ENCODE measurements around the gene AP1S3. TPM values are rescaled to one million over a fixed set of nuclear protein-coding genes. Genes with fewer than 3 reads are reported as not detected.

AP1S3 gene
- total RNA-seq, 1 donor from 2014 or later = 0.47 TPM

DNA sequence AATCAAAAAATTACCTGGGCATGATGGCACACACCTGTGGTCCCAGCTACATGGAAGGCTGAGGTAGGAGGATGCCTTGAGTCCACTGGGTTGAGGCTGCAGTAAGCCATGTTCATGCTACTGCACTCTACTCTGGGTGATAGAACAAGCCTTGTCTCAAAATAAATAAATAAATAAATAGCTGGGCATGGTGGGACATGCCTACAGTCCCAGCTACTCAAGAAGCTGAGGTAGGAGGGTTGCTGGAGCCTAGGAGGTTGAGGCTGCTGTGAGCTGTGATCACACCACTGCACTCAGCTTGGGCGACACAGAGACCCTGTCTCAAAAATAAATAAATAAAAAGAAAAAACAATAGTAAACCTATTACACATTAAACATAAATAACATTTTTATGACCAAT lies 3.0 kb downstream of the AP1S3 start:
- no peaks in the 10 kb centered on the region for H3K27me3 ChIP-seq (ENCODE audit: low read depth)
- no peaks in the 10 kb centered on the region for H3K9me3 ChIP-seq (replicated peaks)
- H3K36me3 ChIP-seq = no peaks in the 10 kb centered on the region
- no peak overlapping the region for H3K27ac ChIP-seq (replicated peaks)
- H3K4me3 ChIP-seq = no peak overlapping the region
- TF ChIP-seq, protein P1, sequence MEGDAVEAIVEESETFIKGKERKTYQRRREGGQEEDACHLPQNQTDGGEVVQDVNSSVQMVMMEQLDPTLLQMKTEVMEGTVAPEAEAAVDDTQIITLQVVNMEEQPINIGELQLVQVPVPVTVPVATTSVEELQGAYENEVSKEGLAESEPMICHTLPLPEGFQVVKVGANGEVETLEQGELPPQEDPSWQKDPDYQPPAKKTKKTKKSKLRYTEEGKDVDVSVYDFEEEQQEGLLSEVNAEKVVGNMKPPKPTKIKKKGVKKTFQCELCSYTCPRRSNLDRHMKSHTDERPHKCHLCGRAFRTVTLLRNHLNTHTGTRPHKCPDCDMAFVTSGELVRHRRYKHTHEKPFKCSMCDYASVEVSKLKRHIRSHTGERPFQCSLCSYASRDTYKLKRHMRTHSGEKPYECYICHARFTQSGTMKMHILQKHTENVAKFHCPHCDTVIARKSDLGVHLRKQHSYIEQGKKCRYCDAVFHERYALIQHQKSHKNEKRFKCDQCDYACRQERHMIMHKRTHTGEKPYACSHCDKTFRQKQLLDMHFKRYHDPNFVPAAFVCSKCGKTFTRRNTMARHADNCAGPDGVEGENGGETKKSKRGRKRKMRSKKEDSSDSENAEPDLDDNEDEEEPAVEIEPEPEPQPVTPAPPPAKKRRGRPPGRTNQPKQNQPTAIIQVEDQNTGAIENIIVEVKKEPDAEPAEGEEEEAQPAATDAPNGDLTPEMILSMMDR (IDR thresholded peaks at IDR 0.05; ENCODE audit: borderline replicate concordance) = no peak
- peaks cover 13% of the 10 kb centered on the region for H3K4me1 ChIP-seq
- intact Hi-C loops (cut with micrococcal nuclease) = no loop called here
- no peak for DNase-seq

DNA sequence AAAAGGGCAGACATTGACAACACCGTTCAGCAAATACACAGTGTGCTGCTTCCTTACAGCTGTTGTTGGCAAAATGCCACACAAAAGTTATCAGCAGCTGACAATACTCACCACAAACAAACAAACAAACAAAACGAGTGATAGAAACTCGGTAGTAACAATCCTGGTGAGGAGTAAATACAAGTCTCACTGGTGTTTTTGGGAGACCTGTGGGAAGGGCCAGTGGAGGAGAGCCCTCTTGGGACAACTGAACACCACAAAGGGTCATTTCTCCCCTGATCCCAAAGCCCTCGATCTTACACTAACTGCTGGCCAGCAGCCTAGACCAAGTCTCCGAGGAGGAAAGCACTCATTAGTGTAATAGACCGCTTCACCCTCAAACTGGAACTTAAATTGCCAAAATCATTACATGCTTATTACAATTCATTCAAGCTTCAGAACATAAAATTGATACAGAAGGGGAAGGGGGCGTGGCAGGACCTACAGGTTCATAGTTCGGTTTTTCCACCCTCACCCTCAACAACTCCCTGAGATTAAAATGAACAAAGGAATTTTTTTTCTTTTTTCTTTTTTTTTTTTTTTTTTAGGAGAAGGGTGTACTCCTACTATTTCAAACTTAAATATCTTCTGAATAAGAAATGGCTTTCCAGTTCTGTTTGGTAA lies 5.0 kb downstream of the AP1S3 start:
- peaks cover 13% of the 10 kb centered on the region for H3K4me1 ChIP-seq
- H3K27me3 ChIP-seq (ENCODE audit: low read depth) = no peaks in the 10 kb centered on the region
- DNase-seq = peak; percentile 20
- no peaks in the 10 kb centered on the region for H3K36me3 ChIP-seq
- H3K9me3 ChIP-seq (replicated peaks) = no peaks in the 10 kb centered on the region
- no peak overlapping the region for H3K27ac ChIP-seq (replicated peaks)
- no peak overlapping the region for H3K4me3 ChIP-seq
- intact Hi-C loops (cut with micrococcal nuclease) = no loop called here
- TF ChIP-seq, protein P1 (IDR thresholded peaks at IDR 0.05; ENCODE audit: borderline replicate concordance) = no peak

DNA sequence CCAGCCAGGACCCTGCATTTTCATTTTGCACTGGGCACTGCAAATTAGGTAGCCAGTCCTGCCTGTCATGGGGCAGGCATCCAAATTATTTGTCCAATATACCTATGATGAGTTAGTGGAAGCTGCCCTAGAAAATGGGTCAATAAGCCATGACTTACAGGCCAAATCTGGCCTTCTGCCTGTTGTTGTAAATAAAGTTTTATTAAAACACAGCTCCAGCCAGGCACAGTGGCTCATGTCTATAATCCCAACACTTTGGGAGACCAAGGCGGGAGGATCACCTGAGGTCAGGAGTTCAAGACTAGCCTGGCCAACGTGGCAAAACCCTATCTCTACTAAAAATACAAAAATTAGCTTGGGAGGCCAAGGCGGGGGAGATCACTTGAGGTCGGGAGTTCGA lies 8.3 kb downstream of the AP1S3 start:
- TF ChIP-seq, protein P1 (IDR thresholded peaks at IDR 0.05; ENCODE audit: borderline replicate concordance) = no peak
- Histone ChIP-seq H3K27me3 (ENCODE audit: low read depth) (no peaks in the 10 kb centered on the region), H3K4me1 (no peaks in the 10 kb centered on the region), H3K9me3 (replicated peaks) (no peaks in the 10 kb centered on the region), H3K36me3 (no peaks in the 10 kb centered on the region), H3K4me3 (no peak overlapping the region), H3K27ac (replicated peaks) (no peak overlapping the region)
- no peak for DNase-seq
- intact Hi-C loops (cut with micrococcal nuclease) = no loop called here

DNA sequence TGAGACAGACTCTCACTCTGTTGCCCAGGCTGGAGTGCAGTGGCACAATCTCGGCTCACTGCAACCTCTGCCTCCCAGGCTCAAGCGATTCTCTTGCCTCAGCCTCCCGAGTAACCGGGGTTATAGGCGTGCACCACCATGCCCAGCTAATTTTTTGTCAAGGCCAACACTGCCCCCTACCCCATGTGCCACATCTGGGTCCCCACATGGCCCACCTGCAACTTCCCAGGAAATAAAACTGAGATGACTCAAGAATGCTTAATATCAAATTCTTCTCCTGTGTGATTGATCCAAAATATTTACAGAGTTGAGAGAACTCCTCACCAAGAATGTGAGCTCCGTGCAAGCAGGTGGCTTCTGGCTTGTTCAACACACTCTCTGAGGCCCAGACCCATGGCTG lies 9.1 kb downstream of the AP1S3 start:
- Histone ChIP-seq H3K9me3 (replicated peaks) (no peaks in the 10 kb centered on the region), H3K36me3 (no peaks in the 10 kb centered on the region), H3K4me1 (no peaks in the 10 kb centered on the region), H3K4me3 (no peak overlapping the region), H3K27ac (replicated peaks) (no peak overlapping the region), H3K27me3 (ENCODE audit: low read depth) (no peaks in the 10 kb centered on the region)
- TF ChIP-seq, protein P1 (IDR thresholded peaks at IDR 0.05; ENCODE audit: borderline replicate concordance) = no peak
- no peak for DNase-seq
- intact Hi-C loops (cut with micrococcal nuclease) = no loop called here

DNA sequence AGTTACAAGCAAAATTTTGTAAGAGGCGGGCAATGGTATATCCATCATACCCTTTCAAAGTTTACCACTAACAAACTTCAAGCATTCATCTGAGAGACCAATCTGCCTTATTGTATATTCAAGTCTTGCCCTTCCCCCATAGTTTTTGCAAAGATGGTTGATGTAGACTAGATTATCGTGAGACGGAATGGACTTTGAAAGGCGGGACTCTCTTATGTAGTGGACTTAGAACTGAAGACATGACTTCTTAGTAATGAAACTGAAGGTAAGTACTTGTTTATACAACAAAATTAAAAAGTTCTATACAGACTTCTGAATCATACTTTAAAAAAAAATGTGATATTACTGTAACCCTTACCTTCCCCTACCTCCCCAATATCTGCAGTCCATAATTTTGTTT lies 10.4 kb downstream of the AP1S3 start:
- Histone ChIP-seq H3K27ac (replicated peaks) (no peak overlapping the region), H3K4me1 (no peaks in the 10 kb centered on the region), H3K36me3 (no peaks in the 10 kb centered on the region), H3K9me3 (replicated peaks) (no peaks in the 10 kb centered on the region), H3K27me3 (ENCODE audit: low read depth) (no peaks in the 10 kb centered on the region), H3K4me3 (no peak overlapping the region)
- intact Hi-C loops (cut with micrococcal nuclease) = no loop called here
- no peak for DNase-seq
- TF ChIP-seq, protein P1 (IDR thresholded peaks at IDR 0.05; ENCODE audit: borderline replicate concordance) = no peak

Measured in left ventricle myocardium inferior (tissue), 1 donor.